HG02970 (cell line): Measurements from ENCODE around the gene BMPR1B.

ENCODE experiments used
- ATAC-seq: cut with Tn5 transposase; IDR thresholded peaks from one replicate; pipeline ENCODE4 v1.9.1; 2021; ENCODE audit warnings: mild to moderate bottlenecking, moderate library complexity, moderate number of reproducible peaks; ENCODE audit not compliant: unreplicated experiment, low FRiP score

BMPR1B gene

DNA sequence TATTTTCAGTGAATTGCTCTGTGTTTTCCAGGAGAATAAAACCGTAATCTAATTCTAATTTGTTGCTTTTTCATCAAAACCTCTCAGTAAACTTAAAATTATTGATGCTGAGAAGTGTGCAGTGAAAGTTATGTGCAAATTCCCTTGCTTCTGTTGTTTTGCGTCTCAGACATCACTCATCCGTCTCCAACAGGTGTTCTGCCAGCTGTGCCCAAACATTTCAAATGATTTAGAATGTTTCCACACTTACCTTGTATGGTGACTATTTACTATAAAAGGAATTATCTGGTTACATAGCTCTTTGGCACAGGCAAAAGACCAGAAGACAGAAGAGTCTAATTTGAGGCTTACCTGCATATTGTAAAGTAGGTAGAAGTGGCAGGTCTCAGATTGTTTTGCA lies 184.0 kb downstream of the BMPR1B start:
- no peak for ATAC-seq

DNA sequence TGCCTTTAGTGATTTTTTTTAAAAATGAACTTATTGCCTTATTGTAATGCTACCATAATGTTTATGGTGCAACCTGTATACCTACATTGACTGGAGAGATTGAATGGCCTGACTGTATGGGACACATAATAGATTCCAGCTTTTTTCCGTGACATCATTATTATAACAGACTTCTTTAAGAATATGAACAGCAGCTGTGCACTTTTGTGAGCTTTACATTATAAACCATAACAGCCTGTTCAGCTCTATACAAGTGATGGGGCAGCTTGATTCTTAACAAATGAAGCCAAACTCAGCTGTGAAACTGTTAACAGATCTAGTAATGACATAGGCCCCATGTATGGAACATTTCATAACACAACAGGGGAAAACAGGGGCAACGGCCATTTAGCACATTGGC lies 187.0 kb downstream of the BMPR1B start:
- no peak for ATAC-seq

DNA sequence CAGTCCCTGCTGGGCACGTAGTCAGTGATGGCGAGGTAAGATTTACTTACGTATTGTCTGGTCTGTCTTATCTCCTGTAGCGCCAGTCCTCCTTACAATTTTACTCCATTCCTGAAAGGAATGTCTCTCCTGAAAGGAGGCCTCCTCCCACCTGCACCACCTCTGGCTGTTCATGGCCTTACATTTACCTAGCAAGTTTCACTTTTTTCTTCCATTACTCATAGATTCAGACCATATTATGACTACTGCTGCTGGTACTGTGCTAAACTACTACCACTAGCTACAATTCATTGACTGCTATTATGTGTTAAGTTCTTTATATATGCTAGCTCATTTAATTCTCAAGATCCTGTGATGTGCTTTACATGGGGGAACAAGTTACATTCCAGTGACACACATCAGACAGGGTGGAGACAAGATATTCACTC lies 189.9 kb downstream of the BMPR1B start:
- ATAC-seq = no peak

DNA sequence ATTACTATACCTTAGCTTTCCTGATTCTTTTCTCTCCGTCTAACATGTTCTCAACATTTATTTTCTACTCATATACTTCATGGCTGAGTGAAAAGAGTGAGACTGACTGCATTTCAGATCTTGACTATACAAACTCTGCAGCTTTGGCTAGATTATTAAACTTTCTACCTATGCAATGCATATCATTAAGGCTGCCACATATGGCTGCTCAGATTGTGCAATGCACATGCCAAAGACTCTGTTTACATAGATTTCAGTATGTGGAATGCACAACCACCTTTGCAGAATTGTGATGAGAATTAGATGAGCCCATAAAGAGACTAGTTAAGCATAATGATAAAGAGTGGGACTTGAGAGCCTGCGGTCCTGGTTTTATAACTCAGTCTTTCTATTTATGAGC lies 196.5 kb downstream of the BMPR1B start:
- ATAC-seq = no peak

DNA sequence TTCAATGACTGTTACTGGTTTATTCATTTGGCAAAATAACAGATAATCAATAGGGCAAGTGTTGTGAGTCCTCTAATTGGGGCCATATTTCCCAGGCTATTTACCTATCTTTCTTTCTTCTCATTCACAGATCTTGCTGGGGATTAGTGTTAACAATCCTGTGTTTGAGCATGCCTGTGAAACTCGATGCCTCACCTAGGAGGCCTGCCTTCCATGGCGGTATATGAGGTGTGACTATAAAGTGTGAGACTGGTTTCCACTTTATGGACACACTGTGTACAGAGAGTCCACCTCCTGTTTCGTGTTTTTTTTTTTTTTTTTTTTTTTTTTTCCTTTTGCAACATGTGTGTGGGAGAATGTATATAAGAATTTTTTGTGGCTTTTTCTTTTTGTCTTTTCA lies 199.3 kb downstream of the BMPR1B start:
- ATAC-seq = no peak

DNA sequence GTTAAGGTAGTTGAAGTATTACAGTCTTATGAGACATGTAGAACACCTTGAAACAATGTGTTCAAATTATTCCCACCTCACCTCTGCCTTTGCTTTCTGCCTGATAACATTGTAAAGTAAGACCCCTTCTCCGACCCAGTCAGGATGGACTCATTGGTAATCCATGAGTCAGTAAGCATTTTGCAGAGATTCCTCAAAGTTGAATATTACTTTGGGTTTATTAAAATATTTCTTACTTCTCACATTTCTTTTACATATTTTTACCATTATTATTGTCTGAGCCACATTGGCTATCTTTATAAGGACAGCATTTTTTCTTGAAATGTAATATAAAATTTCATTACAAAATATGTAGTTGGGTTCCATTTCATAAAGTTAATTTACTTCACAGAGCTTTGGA lies 201.6 kb downstream of the BMPR1B start:
- no peak for ATAC-seq

DNA sequence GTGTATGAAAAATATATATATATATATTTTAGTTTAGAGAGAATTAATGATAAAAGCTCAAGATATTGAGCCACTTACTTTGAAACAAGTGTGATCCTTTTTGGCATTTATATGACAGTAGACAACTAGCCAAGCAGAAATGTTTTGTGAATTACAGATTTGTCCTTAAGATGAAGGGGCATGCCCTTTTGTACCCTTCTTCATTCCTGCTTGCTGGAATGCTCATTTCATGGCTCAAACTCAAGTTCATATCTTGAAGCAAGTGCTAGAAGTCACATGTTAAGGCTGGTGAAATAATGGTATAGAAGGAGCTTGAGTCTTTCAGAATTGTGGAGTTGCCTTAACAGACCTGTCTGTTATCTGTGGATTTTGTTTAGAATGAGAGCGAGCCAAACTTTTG lies 203.0 kb downstream of the BMPR1B start:
- no peak for ATAC-seq

DNA sequence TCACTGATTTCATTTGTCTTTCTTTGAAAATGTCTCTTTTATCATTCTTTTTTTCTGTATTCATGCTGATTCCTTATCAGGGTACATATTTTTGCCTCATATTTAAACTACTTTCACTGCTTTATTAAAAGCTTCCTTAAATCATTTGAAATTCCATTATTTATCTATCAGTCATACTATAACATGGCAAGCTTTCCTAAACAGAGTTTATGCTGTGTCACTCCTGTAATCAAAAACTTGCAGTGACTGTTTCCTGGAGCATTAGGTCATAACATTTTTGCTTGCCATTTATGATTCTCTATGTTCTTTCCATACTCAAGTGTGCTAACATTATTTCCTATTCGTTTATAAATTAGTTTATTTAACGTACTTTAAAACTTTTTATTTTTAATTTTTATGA lies 203.7 kb downstream of the BMPR1B start:
- no peak for ATAC-seq

DNA sequence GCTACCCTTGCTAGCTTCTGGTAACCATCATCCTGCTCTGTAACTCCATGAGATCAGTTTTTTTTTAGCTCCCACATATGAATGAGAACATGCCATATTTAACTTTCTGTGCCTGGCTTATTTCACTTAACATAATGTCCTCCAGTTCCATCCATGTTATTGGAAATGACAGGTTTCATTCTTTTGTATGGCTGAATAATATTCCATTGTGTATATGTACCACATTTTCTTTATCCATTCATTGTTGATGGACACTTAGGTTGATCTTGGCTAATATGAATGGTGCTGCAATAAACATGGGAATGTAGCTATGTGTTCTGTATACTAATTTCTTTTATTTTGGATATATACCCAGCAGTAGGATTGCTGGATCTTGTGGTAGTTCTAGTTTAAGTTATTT lies 204.7 kb downstream of the BMPR1B start:
- no peak for ATAC-seq

DNA sequence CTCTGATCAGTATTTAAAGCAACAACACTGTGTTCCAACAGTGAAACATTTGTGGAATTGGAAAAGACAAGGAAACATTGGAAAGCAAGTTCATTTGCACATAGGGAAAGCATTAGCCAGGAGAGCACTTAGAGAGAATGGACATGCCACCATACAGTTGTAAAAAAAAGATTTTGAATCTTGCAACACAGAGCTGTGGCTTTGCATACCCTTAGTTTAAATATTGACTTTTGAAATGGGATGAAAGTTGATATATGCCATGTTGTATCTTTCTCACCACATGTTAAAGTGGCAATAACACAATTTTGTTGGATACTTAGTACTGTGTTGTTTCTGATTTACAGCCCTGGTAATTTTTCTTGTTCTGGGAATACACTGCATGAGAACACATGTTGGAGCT lies 208.1 kb downstream of the BMPR1B start:
- ATAC-seq = no peak

DNA sequence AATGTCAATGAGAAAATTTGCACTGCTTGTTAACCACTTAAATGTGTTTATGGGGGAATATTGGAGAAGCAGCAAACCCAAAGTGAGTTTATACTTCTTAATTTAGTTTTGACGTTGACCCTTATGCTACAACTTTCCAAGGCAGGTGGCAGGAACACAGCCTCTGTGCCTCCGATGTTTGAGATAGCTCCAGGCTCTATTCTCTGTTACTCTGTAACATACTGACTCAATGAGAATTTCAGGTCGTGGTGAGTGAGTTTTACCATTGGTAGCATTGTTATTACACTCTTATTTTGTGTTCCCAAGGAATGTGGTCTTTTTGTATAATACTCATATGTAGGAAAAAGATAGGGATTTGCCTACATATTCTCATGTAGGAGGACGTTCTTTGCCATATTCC lies 210.7 kb downstream of the BMPR1B start:
- ATAC-seq = no peak

DNA sequence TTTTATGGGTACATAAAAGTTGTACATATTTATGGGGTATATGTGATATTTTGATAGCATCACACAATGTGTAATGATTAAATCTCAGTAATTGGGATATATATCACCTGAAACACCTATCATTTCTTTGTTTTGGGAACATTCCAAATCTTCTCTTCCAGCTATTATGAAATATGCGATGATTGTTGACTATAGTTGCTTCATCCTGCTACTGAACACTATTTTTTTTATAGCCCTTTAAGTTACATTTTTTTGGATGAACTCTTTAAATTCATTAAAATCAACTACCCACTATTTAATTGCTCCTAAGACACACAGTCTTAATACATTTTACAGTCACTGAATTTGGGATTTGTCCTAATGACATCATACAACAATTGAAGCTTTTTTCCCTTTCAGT lies 212.9 kb downstream of the BMPR1B start:
- no peak for ATAC-seq

DNA sequence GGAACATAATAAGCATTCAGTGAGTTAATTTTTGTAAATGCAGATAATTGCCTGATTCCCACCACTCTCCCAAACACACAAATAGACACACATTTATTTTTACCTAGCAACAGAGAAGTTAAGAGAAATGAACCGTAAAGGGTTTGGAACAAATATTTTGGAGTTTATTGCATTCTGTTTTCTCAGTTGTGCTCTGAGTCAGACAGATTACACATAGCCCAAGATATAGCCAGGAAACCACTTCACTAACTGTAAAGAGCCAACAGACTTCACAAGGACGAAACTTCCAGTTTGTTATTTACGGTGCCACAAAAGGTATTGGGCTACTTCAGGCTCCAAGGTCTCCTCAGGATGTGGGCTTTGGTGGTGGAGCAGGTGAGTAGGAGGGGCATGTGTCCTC lies 217.0 kb downstream of the BMPR1B start:
- no peak for ATAC-seq

DNA sequence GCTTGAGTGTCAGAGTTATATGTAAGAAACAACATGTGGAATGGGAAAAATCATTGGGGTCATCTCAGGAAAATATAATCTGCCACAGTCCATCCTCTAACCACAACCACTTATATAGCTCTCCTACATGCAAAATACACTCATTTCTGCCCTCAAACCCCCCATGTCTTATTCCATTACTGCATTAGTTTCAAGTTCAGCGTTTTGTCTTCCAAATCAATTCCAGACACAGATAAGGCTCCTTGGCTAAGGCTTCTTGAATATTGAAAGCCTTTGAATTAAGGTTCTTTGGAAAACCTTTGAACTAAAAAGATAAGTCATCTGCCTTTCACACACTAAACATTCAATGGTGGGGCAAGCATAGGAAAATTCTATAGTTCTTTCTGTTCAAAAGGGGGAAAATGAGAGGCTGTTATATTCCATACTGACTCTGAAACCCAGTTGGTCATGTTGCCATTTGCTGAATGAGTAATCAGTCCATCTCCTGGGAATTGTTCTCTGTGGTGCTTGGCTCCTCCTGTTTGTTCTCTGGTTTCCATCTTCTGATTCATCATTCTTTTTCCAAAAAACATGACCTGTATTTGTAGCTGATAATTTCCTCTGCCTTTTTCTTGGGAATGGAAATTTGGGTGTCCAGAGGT lies 218.7 kb downstream of the BMPR1B start:
- ATAC-seq = no peak

DNA sequence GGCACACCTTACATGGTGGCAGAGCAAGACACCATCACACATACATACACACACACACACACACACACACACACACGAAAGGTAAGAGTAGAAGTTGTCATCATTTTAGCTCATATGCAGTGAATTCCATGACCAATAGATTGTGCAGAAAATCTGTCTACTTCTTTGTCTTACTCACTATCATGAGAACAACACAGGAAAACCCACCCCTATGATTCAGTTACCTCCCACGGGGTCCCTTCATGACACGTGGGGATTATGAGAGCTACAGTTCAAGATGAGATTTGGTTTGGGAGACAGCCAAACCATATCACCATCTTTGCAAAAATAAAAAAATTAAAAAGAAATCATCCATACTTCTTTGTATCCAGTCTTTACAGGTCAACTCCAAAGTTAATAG lies 221.1 kb downstream of the BMPR1B start:
- ATAC-seq = no peak

DNA sequence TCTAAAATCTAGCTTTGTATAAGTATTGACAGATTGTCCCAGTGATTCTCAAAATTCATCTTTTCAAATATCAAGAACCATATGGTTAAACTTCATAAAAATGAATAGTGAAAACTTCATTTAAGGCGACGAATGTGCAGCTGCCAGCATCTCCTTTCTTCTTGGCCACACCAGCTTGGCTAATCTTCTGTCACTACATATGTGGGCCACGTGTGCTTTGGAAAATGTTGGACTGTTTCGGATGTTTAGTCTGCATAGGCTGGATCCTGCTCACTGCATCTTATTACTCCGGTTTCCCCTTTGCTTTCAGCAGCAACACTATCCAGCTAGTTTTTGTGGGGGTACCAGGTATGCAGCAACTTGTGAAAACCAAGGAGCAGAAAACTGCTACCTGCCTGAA lies 221.9 kb downstream of the BMPR1B start:
- ATAC-seq = no peak

DNA sequence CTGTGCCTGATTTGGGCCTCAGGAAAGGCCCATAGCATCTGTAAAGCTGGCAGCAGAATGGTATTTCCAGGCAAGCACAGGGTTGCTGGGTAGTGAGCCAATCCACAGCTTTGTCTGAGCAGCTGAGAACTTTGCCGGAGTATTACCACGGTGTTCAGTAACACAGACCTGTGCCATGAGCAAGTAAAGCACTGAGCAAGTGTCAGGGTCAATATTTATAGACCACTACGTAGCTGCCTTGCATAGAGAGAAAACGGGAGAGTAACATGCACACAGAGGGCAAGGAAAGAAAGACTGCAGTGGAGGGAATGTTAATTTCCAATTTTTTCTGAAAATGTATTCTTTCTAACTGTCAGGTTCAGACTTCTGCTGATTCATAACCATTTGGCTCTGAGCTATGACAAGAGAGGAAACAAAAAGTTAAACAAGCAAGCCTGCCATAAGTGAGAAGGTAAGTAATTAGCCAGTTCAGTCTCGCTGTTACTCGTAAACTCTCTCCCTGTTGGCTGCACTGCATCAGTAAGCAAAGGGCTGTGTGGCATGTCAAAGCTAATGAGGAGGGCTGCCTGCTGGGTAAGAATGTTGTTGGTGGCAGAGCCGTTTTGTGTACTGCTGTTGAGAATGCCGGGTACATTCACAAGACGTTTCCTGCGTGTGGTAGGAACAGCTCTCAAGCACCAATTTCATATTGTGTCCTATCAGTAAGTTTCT lies 238.1 kb downstream of the BMPR1B start:
- no peak for ATAC-seq

DNA sequence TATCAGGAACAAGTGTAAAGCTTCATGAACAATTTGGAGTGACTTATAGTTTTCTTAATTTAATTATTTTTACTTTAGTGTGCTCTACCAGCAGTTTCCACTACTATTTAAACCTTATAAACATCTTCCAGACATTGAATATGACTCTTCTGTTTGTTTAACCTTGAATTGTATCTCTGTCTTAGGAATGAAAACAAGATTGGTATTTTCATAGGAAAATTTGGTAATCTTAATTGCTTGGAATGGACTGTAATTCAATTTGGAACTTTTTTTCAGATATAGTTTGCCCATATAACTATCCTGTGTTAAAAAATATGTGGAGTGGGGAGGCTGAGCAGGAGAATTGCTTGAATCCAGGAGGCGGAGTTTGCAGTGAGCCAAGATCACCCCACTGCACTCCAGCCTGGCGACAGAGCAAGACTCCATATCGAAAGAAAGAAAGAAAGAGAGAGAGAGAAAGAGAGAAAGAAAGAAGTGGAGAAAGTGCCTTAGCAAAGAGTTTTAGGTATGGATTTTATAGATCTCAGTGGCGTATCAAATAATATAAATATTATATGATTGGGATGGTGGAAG lies 242.4 kb downstream of the BMPR1B start:
- ATAC-seq = no peak

DNA sequence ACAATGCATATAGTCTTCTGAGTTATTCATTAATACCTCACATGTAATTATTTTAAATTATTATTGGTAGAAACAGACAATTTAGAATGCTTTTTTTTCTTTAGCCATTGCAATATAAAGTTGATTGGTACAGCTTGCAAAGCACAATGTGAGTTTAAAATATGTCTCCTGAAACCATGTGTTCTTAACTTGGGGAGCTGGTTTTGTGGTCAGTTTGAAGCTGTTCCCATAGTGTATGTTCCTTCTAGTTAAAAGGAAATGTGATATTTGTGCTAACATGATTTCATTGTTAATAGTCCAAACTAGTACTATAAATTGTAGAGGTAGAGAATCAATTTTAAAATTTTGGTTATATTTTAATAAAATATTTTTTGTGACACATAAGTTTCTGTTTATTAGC lies 247.2 kb downstream of the BMPR1B start:
- no peak for ATAC-seq

DNA sequence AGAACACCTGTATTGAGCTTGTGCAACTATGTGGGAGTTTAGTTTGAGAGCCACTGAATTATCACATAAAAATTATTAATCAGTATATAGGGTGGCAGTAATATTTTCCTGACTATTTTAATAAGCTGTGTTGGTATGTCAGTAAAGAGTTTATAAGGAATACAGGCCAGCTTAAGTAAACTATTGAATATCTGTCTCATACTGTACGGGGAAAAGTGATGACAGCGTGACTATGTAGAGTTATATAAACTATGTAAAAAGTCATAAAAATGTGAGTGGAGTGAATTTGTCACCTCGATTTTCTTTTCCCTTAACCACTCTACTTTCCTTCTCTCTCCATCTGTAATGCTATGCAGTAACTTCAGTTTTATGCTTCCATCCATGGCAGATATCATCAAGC lies 250.2 kb downstream of the BMPR1B start:
- ATAC-seq = no peak

DNA sequence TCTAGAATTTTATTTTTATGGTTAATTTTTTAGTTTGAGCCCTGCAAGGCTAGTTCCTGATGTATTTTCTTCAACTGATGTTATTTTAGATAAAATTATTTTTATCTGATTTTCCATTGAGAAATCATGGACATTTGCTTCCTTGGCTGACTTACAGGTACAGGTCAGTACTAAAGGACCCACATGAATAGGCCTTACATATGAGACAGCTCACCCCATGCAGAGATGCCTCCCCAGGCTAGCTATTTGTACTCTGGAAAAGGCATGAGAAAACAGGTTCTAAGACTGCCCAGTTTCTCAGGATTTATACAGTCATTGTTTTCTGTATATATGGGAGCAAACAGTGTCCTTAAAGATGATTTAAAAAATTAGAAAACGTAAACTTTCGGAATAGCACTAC lies 255.5 kb downstream of the BMPR1B start:
- no peak for ATAC-seq

DNA sequence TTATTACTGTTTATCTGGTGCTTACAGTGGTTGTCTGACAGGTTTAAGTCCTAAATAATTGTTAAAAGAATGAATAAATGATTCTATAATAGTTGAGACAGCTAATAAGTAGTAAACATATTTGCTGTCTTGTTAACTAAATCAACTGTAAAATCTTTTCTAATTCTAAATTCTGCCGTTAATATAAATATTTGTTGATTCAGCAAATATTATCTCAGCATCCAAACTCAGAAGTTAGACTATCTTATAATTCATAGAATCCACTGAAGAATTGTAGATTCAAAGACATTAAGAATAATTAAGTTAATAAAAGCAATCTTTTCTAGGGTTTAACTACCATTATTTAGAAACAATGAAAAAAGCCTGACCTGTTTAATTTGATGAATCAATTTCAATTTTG lies 256.3 kb downstream of the BMPR1B start:
- no peak for ATAC-seq
